Duodenal mucosa (tissue), 2 donors: ENCODE results near the gene STIM2.
"Not testable (repeated sequence)": the region's sequence is repeated elsewhere in the genome, so short reads cannot be mapped to it uniquely, and the experiment has no call there.

ENCODE experiments used
- H3K27ac ChIP-seq: one replicate; pipeline ENCODE4 v1.7.0; 2013; ENCODE audit warnings: low read depth, low read length
- H3K27me3 ChIP-seq, 2 donors: one replicate each; pipeline ENCODE4 v1.7.0; 2013; ENCODE audit warnings: low read length in 2 of 2, control low read depth in 1 of 2; ENCODE audit not compliant: insufficient read depth in 2 of 2, control insufficient read depth in 1 of 2
- H3K36me3 ChIP-seq, 2 donors: one replicate each; pipeline ENCODE4 v1.7.0; 2013; ENCODE audit warnings: low read length in 2 of 2, control low read depth in 1 of 2; ENCODE audit not compliant: insufficient read depth in 2 of 2, control insufficient read depth in 1 of 2
- H3K4me1 ChIP-seq, 2 donors: one replicate each; pipeline ENCODE4 v1.7.0; 2013; ENCODE audit warnings: low read length in 2 of 2, control low read depth in 1 of 2; ENCODE audit not compliant: insufficient read depth in 2 of 2, control insufficient read depth in 1 of 2
- H3K4me3 ChIP-seq, 2 donors: one replicate each; pipeline ENCODE4 v1.7.0; 2013; ENCODE audit warnings: low read length in 2 of 2, low read depth in 1 of 2
- H3K9ac ChIP-seq, 2 donors: one replicate each; pipeline ENCODE4 v1.7.0; 2013; ENCODE audit warnings: low read length in 2 of 2, low read depth in 1 of 2
- H3K9me3 ChIP-seq, 2 donors: one replicate each; pipeline ENCODE4 v1.7.0; 2013; ENCODE audit warnings: low read length in 2 of 2, control low read depth in 1 of 2; ENCODE audit not compliant: control insufficient read depth in 1 of 2

STIM2 gene

DNA sequence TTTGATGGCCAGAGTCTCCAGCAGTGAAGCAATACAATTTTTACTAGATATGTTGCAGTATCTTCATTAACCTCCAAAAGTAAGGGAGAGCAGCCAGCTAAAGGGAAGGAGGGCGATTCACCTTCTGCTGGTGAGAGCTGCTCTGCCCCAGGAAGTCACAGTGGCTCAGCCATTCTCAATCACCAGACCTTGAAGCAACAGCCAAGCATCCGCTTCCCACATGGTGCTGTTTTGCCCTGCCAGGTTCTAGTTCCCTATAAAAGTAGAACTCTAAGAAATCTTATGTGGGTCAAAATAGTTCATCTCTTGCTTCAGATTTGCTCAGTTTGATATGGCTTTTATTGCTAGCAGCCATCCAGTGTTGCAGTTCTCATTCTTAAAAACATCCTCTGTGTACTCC, 166.8 kb downstream of the STIM2 start:
- no peak overlapping the region for H3K27ac ChIP-seq

DNA sequence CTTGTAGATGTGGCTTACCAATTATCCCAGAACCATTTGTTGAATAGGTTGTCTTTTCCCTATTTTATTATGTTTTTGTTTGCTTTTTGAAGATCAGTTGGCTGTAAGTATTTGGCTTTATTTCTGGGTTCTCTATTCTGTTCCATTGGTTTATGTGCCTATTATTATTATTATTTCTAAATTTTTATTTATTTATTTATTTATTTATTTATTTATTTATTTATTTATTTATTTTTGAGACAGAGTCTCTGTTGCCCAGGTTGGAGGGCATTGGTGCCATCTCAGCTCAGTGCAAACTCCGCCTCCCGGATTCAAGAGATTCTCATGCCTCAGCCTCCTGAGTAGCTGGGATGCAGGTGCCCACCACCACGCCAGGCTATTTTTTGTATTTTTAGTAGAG, 174.5 kb downstream of the STIM2 start:
- H3K36me3 ChIP-seq, H3K9me3 ChIP-seq, H3K27me3 ChIP-seq, H3K27ac ChIP-seq, H3K9ac ChIP-seq, H3K4me3 ChIP-seq, H3K4me1 ChIP-seq: not testable (repeated sequence)

More for the DNA sequence above, 166.8 kb downstream of the STIM2 start:
- Histone ChIP-seq H3K36me3 (peaks cover 0 to 5% of the 10 kb centered on the region in 2 donors), H3K27me3 (no peaks in the 10 kb centered on the region), H3K4me1 (no peaks in the 10 kb centered on the region), H3K9ac (no peak overlapping the region), H3K4me3 (no peak overlapping the region), H3K9me3 (no peaks in the 10 kb centered on the region)

DNA sequence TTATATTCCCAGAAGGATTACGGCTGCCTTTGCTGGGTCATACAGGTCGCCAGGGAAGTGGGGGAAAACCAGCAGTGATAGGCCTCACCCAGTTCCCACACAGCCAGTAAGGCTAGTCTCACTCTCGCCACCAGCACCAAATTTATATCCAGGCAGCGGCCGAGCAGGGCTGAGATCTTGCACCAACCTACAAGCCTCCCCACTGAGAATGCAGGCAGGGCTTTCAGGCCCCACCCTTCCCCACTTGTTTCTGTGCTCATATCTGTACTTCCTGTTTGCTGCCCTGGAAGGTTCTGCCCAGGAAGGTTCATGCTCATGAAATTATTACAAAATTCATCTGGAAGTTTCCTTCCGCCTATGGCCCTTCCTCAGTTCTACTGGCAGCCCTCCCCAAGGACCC, 179.7 kb downstream of the STIM2 start:
- Histone ChIP-seq H3K36me3 (no peaks in the 10 kb centered on the region), H3K4me1 (no peaks in the 10 kb centered on the region), H3K4me3 (no peak overlapping the region), H3K27me3 (no peaks in the 10 kb centered on the region), H3K9me3 (no peaks in the 10 kb centered on the region), H3K27ac (no peak overlapping the region), H3K9ac (no peak overlapping the region)

DNA sequence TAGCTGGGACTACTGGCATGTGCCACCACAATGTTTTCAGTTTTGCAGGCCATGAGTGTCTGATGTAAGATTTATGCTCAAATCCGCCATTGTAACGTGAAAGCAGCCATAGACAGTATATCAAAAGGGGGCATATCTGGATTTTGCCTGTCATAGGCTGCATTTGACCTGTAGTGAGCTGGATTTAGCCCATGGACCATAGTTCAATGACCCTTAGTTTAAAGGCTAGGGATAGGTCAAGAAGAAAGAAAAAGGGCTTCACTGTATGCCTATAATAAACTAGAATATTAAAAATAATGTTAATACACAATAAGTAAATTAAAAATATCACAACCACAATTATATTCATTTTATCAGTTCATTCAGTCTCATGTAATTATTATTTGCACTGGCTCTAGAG, 181.8 kb downstream of the STIM2 start:
- no peaks in the 10 kb centered on the region for H3K4me1 ChIP-seq
- no peaks in the 10 kb centered on the region for H3K36me3 ChIP-seq
- no peaks in the 10 kb centered on the region for H3K9me3 ChIP-seq
- H3K27me3 ChIP-seq, result no peaks in the 10 kb centered on the region
- H3K27ac ChIP-seq, result no peak overlapping the region
- H3K9ac ChIP-seq, result no peak overlapping the region
- no peak overlapping the region for H3K4me3 ChIP-seq

DNA sequence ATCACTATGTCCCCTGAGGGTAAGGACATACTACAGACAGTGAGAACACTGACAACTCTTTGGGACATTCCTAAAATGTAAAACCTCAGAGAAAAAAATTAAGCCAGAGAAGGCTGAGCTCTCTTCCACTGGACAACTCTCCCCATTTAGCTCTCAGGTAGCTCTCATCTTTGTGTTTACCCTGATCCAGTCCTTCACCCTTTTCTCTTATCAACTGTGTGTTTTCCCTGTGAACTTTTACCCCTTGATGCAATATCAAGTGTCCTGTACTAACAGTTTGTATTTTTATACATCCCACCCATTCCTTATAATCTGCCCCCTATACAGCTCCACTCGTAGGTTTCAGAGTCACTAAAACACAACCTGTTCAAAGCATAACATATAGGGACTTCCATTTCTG, 182.6 kb downstream of the STIM2 start:
- H3K36me3 ChIP-seq, result no peaks in the 10 kb centered on the region
- no peaks in the 10 kb centered on the region for H3K27me3 ChIP-seq
- no peak overlapping the region for H3K9ac ChIP-seq
- no peaks in the 10 kb centered on the region for H3K9me3 ChIP-seq
- H3K4me1 ChIP-seq, result no peaks in the 10 kb centered on the region
- H3K4me3 ChIP-seq, result no peak overlapping the region
- no peak overlapping the region for H3K27ac ChIP-seq

DNA sequence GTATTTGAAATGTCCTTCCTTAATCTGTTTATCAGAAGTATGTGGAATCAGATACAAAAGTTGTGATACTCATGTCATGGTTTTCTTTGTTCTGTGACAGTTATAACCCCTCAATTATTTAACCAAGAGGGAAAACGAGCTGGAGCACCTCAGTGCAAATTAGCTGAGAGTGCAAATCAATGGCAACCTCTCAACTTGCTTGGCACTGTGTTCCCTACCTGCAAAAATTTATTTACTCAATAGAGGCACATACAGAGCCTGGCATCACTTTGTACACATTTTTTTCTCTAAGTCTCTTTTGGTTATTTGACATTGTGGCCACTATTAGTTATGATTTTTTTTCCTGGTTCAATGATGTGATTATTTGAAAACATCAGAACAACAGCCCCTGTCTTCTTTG, 186.2 kb downstream of the STIM2 start:
- Histone ChIP-seq H3K9me3 (no peaks in the 10 kb centered on the region), H3K27me3 (peaks cover 3 to 8% of the 10 kb centered on the region in 2 donors), H3K4me3 (no peak overlapping the region), H3K4me1 (peaks cover 0 to 3% of the 10 kb centered on the region in 2 donors), H3K36me3 (no peaks in the 10 kb centered on the region), H3K27ac (no peak overlapping the region), H3K9ac (no peak overlapping the region)

DNA sequence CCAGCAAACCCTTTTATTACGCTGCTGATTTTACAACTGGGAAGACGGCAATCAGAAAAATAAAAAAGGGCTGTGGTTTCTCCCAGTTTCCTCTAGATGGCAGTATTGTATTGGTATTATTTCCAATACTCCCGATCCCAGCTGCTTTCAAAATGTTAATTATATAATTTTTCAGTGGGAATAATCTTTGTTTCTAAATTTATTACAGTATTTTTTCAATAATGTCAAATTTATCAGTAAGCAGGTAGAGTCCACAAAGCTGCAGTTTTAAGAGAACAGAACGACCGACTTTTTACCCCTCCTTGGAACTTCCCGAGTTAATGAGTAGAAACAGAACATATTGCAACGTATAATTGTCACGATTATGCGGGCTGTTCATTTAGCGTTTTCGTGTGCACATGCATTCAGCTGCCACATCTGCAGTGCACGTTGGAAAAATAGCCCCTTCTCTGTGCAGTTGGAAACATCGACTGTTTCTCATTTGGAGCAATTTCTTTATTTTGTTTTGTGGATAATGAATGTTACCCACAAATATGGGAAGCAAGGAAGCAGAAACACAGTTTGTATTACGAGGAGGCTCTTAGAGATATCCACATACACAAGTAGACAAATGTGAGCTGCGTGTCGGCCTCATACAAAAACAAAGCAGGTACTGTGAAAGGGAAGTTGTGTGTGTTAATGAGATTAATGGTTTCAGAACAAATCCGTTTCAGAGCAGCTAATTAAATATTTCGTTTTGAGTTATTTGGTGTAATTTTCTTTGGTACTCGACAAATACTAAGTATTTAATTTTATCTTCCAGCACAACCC, 188.0 kb downstream of the STIM2 start:
- Histone ChIP-seq H3K27ac (no peak overlapping the region), H3K9me3 (no peaks in the 10 kb centered on the region), H3K36me3 (no peaks in the 10 kb centered on the region), H3K27me3 (peaks cover 3 to 8% of the 10 kb centered on the region in 2 donors), H3K9ac (no peak overlapping the region), H3K4me3 (peak overlapping the region; percentile 41 to 48), H3K4me1 (peaks cover 0 to 3% of the 10 kb centered on the region in 2 donors)

DNA sequence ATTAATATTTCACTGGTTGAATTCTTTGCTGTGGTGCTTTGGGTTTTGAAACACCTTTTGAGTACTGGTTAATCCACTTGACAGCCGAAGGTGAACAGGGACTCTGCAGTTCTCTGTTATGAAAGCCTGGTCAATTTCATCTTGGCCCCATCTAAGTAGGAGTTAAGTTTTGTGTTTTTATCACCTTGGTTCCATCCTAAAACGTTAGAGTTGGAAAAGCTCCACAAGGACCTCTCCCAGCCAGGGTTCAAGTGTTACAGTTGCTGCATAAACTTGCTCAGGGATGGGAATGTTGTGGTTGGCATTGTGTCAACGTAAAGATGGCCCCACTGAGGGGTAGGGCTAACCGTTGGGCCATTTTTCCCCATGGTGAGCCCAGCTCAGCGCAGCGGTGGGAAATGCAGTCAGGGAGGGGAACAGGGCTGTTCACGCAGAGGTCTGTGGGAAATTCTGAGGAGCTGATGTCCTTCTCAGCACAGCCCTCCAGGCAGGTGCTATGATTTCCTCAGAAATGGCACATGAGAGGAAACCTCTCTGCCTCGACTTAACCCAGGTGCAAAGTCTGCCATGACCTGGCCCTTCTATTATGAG, 188.7 kb downstream of the STIM2 start:
- Histone ChIP-seq H3K27me3 (peaks cover 3 to 8% of the 10 kb centered on the region in 2 donors), H3K4me3 (no peak overlapping the region), H3K36me3 (no peaks in the 10 kb centered on the region), H3K27ac (no peak overlapping the region), H3K9me3 (no peaks in the 10 kb centered on the region), H3K9ac (no peak overlapping the region), H3K4me1 (peaks cover 0 to 3% of the 10 kb centered on the region in 2 donors)

DNA sequence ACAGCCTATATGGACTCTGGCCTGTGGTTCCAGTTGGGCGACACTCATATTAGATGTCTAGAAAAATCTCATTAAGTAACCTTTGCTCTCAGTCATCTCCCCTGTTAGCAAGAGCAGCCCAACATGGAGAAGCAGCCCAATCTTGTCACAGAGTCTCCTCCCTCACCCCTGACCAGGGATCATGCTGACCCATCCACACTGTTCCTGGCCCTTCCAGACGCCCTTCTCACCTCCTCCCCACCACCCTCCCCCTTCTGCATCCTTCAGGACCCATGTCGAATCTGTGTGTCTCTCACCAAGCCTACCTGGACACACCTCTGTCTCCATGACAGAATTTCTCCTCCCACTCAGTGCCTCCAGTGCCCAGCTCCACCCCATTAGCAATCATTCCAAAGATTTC, 190.1 kb downstream of the STIM2 start:
- no peak overlapping the region for H3K27ac ChIP-seq

DNA sequence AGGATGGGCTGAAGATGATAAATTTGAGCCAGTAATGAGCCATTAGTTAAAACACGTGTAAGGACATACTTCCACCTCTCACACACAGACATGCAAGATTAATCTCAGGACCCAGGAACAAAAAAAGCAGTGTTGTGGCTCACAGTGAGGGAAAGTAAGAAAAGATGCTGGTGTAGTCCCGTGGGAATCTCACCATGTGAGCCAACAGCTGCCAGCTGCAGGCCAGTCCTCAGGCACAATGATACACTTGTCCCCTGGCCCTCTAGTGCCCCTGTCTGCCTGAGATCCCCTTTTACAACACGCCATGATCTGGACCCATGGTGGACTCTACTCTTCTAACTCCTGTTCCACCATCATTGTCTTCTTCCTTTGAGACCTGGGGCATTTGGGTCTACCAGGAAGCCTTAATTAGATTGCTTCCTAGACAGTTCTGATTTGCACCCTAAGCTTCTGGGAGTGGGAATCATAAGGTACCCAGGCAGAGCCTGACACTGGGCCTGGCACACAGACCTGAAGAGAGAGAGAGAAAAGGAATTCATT, 194.7 kb downstream of the STIM2 start:
- Histone ChIP-seq H3K36me3 (no peaks in the 10 kb centered on the region), H3K27ac (no peak overlapping the region), H3K4me1 (peaks cover 4% of the 10 kb centered on the region in 2 donors), H3K4me3 (no peak overlapping the region), H3K9me3 (no peaks in the 10 kb centered on the region), H3K9ac (no peak overlapping the region), H3K27me3 (peaks cover 0 to 3% of the 10 kb centered on the region in 2 donors)

More for the DNA sequence above, 190.1 kb downstream of the STIM2 start:
- Histone ChIP-seq H3K9ac (no peak overlapping the region), H3K4me3 (no peak overlapping the region), H3K27me3 (peaks cover 6 to 8% of the 10 kb centered on the region in 2 donors), H3K4me1 (peaks cover 0 to 3% of the 10 kb centered on the region in 2 donors), H3K9me3 (no peaks in the 10 kb centered on the region), H3K36me3 (no peaks in the 10 kb centered on the region)
